ENCODE results near the gene HTR3B.
"Not testable (repeated sequence)": the region's sequence is repeated elsewhere in the genome, so short reads cannot be mapped to it uniquely, and the experiment has no call there.

HTR3B gene

DNA sequence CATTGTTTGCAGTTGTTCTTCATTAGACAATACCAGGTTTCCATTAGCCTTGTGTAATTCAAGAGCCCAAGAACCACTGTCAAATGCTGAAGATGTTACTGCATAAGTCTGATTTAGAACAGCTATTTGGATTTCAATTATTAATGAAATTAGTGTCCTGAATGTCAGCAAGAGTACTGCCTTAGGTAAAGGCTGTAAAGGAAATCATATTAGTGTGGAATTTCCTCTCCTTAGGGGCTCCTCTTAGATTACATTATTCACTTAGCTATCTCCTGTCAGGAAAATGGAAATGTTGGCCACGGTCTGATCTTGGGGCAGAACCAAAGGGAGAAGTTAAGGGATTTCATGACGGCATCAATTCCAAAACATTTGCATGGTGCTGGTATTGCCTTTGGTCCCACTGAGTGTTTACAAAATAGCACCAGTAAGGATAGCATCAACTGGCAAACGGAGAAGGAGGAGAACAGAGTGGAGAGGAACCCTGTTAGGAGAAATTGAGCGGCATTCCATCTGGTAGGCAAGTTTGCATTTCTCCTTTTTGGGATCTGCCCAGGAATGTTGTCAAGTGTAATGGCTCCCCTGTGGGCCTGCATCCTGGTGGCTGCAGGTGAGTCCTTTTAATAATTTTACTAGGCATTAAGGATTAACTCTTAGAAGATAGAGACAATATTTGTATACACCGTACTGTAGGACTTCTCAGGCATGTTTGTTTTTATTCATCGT, at the start of gene HTR3B:
TSS of gene HTR3B (plus strand) at position 418 of the 723 bp plus-strand sequence. CDS start at position 556, 138 bp downstream.
- DNase-seq = no peak

GRCh38 chr11:113855803-113856202, 48.8 kb upstream of the HTR3B start:
- no peak for DNase-seq

DNA sequence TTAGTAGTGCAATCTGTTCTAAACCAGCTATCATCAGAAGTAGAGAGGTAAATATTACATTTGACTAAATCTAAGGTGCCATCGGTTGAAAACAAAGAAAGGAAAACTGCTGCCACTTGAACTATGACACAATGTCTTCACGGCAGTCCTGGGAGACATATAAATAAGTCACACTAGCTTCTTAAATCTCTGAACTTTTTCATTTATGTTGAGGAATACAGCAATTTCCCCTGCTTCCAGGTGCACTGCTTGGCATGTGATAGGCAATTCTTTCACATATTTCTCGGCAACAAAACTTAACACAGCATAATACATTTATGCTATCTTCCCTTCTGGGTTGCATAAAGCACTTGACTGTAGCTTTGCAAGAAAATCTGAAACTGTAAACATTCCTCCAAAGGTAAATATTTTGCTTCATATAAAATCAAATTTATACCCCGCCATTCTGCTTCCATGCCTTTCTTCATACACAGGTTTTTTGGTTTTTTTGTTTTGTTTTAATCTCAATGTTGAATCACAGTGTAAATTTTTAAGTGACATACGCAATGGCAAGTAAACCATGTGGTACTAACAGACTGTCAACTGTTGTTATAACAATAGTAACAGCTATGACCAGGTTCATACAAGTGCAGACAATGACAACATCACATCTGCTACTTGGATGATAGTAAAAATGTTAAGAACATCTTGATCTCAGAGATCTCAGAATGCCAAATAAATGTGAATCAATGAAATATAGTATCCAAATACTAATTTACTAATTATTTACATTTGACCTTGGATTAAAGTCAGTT, 47.4 kb upstream of the HTR3B start:
- DNase-seq = no peak

DNA sequence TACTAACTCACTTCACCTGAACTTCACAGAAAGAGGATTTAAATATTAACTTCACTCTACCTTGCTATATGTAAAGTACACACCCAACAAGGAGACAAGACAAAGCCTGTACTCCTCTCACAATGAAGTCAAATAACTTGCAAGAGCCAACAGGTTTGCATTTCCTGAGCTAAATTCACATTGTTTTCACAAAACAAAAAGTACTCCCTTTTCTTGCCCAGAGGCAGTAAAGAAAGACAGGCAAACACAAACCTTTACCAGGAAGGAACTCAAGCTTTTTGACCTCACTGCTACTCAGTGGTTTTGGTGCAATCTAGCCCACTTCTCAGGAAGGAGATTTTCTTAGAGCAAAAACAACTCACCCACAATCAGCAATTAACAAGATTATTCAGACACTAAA, 44.9 kb upstream of the HTR3B start:
- DNase-seq = no peak

DNA sequence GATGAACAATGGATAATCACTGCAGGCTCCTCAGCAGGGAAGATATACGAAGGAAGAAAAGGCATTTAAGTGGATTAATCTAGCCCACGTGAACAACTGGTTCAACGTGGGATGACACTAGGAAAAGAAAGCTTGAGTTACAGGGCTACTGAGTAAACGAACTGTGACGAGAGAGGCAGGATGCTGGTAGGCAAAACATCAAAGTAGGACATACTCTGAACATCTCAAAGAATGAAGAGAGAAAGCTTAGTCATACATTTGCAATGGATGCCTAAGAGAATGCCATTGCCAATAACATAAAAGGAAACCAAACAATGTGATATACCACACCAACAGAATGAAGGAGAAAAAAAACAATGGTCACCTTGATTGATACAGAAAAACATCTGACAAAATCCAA, 42.2 kb upstream of the HTR3B start:
- DNase-seq = no peak

GRCh38 chr11:113864410-113864809, 40.2 kb upstream of the HTR3B start:
- DNase-seq = no peak

- no peak for DNase-seq
These were observed 38.7 kb upstream of the HTR3B start for GRCh38 chr11:113865873-113866272.

GRCh38 chr11:113867843-113868503, 36.6 kb upstream of the HTR3B start:
- DNase-seq = no peak

GRCh38 chr11:113871336-113871735, 33.3 kb upstream of the HTR3B start:
- no peak for DNase-seq

DNA sequence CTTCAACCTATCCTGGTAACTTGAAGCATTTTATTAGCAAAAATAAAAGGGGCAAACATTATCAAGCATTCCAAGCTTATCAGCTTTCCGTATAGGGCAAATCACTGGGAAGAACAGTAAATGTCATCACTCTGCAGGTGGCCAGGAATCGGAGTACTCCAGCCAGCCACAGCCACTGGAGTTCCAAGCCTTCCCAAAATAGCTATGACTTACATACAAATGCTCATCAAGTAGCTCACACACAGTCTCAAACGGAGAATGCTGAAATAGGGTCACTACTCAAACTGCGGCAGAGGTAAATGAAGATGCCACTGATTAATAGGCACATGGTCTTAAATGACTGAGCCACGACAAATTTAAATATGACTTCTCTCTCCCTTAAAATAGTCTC, 31.4 kb upstream of the HTR3B start:
- DNase-seq = no peak

GRCh38 chr11:113874096-113874495, 30.5 kb upstream of the HTR3B start:
- no peak for DNase-seq

GRCh38 chr11:113874581-113875233, 29.9 kb upstream of the HTR3B start:
- DNase-seq = peak; percentile 31

- peak; percentile 97 for DNase-seq
These were observed 29.1 kb upstream of the HTR3B start, which contains the start of gene USP28 for GRCh38 chr11:113875234-113876073. TSS of gene USP28 (minus strand) at chr11:113875572. CDS start at chr11:113875501, 71 bp downstream.

- no peak for DNase-seq
These were observed 28.4 kb upstream of the HTR3B start for GRCh38 chr11:113876074-113876797.

DNA sequence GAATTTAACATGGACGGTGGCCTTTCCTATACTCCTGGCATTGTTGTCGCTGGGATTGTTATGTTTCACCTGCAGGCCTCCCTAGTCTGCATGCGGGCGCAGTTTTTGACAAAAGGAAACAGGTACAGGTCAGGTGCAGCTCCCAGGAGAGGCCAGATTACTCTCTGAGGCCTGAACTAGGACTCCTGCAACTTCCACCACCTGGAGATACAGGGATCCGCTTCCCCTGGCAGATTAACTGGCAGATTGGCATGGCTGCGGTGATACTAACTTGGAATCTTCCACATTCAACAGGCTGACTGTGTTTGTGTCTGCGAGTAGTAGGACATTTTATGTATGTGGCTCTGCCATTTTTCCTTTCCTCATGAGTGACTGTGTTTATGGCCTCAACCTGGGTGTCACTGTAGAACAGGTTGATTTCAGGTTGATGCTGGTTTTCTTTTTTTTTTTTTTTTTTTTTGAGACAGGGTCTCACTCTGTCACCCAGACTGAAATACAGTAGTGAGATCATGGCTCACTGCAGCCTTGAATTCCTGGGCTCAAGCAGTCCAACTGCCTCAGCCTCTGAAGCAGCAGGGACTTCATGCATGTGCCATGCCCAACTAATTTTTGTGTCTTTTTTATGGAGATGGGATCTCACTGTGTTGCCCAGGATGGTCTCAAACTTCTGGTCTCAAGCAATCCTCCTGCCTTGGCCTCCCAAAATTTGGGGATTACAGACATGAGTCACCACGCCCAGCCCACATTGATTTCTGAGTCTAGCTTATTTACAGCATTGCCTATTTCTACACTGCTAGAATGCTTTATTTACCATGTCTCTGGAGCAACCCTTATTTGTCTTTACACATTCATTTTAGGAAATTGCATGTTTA, 27.6 kb upstream of the HTR3B start:
- DNase-seq = no peak

- DNase-seq = no peak
These were observed 26.9 kb upstream of the HTR3B start for GRCh38 chr11:113877670-113878055.

DNA sequence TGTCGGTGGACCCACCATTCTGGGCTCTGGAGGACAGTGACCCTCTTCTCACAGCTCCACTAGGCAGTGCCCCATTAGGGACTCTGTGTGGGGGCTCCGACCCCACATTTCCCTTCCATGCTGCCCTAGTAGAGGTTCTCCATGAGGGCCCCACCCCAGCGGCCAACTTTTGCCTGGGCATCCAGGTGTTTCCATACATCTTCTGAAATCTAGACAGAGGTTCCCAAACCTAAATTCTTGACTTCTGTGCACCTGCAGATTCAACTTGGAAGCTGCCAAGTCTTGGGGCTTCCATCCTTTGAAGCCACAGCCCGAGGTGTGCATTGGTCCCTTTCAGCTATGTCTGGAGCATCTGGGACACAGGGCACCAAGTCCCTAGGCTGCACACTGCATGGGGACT, 25.1 kb upstream of the HTR3B start:
- DNase-seq = not testable (repeated sequence)

DNA sequence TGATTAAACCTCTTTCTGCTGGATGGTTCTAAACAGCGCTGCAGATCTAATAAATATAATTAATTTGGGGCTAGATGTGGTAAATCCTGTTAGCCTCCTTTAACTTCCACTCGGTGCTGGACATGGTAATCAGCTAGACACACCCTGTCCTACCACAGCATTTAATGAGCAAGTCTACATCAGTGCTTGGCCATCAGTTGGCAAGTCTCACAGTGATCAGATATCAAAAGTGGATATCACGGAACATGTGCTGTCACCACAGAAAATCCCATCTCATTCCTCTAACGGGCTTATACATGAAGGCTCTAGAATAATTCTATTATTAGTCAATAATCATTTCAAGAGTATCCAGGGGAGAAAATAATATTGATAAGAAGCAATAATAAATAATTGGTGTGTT, 23.6 kb upstream of the HTR3B start:
- DNase-seq = no peak

- DNase-seq = no peak
These were observed 22.7 kb upstream of the HTR3B start for GRCh38 chr11:113881856-113882255.

DNA sequence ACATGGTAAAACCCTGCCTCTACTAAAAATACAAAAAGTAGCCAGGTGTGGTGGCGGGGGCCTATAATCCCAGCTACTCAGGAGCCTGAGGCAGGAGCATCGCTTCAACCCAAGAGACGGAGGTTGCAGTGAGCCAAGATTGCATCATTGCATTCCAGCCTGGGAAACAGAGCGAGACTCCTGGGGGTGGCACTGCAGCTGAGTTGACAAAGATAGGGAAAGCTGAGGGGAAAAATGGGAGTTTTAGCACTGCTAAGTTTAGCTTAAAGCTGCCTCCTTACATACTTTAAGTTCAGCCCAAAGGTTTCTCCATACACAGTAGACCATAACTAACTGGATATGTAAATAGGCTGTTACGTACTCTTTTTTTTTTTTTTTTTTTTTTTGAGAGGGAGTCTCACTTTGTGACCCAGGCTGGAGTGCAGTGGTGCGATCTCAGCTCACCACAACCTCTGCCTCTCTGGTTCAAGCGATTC, 20.2 kb upstream of the HTR3B start:
- no peak for DNase-seq

Measured in left hindlimb (tissue), 1 donor.